H1 (cell line): Measurements from ENCODE around the gene DCX. TPM values are rescaled to one million over a fixed set of nuclear protein-coding genes. Genes with fewer than 3 reads are reported as not detected.

Source experiments
- CTCF ChIA-PET: fragments of 300-600 bp; sonication (Branson Sonifier 250); formaldehyde crosslinking; loops from one replicate; lab custom pipeline; 2021; ENCODE audit not compliant: partially characterized antibody; lab: Charles Lee
- POLR2A ChIA-PET: fragments of 300-600 bp; sonication (Branson Sonifier 250); formaldehyde crosslinking; loops from one replicate; lab custom pipeline; 2021; ENCODE audit warnings: inconsistent platforms; ENCODE audit not compliant: partially characterized antibody; lab: Charles Lee
- DNase-seq, 2 experiments: peaks; one replicate each; pipeline versions ENCODE4 v3.0.0 to v3.0.0-alpha.2; 2010 to 2022; ENCODE audit warnings: low spot score in 2 of 2, low read depth in 1 of 2, mixed read lengths in 1 of 2
- FAIRE-seq: peaks from 2 replicates; lab custom pipeline; 2011; peaks lifted over from hg19 to GRCh38; lab: Jason Lieb, UNC
- H2AFZ ChIP-seq: 2 replicates; pipeline ENCODE4 v1.8.1; 2012; ENCODE audit warnings: low read length, inconsistent platforms
- H2AK5ac ChIP-seq: 2 replicates; pipeline ENCODE4 v1.6.1; 2013; ENCODE audit warnings: low read depth, low read length
- H2BK120ac ChIP-seq: replicated peaks from 2 replicates; pipeline ENCODE3; 2013; ENCODE audit warnings: low read depth, low read length, inconsistent platforms
- H2BK12ac ChIP-seq: 2 replicates; pipeline ENCODE4 v1.6.1; 2013; ENCODE audit warnings: low read depth, low read length
- H2BK15ac ChIP-seq: 2 replicates; pipeline ENCODE4 v1.6.1; 2013; ENCODE audit warnings: low read length
- H2BK20ac ChIP-seq: 2 replicates; pipeline ENCODE4 v1.6.1; 2013; ENCODE audit warnings: low read length
- H2BK5ac ChIP-seq: 2 replicates; pipeline ENCODE4 v1.6.1; 2013; ENCODE audit warnings: low read depth, low read length
- H3K14ac ChIP-seq: 2 replicates; pipeline ENCODE4 v1.6.1; 2013; ENCODE audit warnings: inconsistent platforms; ENCODE audit not compliant: insufficient read length
- H3K18ac ChIP-seq: 2 replicates; pipeline ENCODE4 v1.6.1; 2013; ENCODE audit warnings: low read length; ENCODE audit errors: extremely low read depth
- H3K23ac ChIP-seq: 2 replicates; pipeline ENCODE4 v1.6.1; 2013; ENCODE audit warnings: inconsistent platforms; ENCODE audit not compliant: insufficient read length
- H3K23me2 ChIP-seq: 2 replicates; pipeline ENCODE4 v1.6.1; 2013; ENCODE audit warnings: low read depth, low read length
- H3K27ac ChIP-seq: 2 replicates; pipeline ENCODE4 v1.6.1; 2011; ENCODE audit warnings: low read depth, low read length, inconsistent platforms
- H3K27me3 ChIP-seq, 4 experiments: replicated peaks in 1 of 4; 1 replicate in 1 of 4; 2 replicates in 3 of 4; pipeline versions ENCODE4 v1.6.1 to v1.8.1; 2011 to 2013; ENCODE audit warnings: low read length in 3 of 4, mild to moderate bottlenecking in 3 of 4, inconsistent platforms in 2 of 4, mixed read lengths in 2 of 4, moderate library complexity in 1 of 4; ENCODE audit not compliant: control insufficient read depth in 3 of 4, insufficient read depth in 3 of 4; ENCODE audit errors: extremely low read depth in 1 of 4
- H3K36me3 ChIP-seq, 4 experiments: 2 replicates each; pipeline versions ENCODE4 v1.6.1 to v1.8.1; 2011 to 2013; ENCODE audit warnings: mild to moderate bottlenecking in 4 of 4, low read length in 3 of 4, moderate library complexity in 2 of 4, control low read depth in 1 of 4, inconsistent platforms in 1 of 4; ENCODE audit not compliant: insufficient read depth in 4 of 4, control insufficient read depth in 2 of 4
- H3K4ac ChIP-seq: replicated peaks from 2 replicates; pipeline ENCODE3; 2013; ENCODE audit warnings: low read length, low read depth, mixed read lengths, inconsistent platforms; ENCODE audit not compliant: insufficient read length
- H3K4me1 ChIP-seq, 4 experiments: replicated peaks in 1 of 4; 1 replicate in 1 of 4; 2 replicates in 3 of 4; pipeline versions ENCODE4 v1.6.1 to v1.8.1; 2011 to 2013; ENCODE audit warnings: low read length in 3 of 4, inconsistent platforms in 2 of 4, mixed read lengths in 1 of 4; ENCODE audit not compliant: insufficient read depth in 4 of 4, control insufficient read depth in 3 of 4
- H3K4me2 ChIP-seq, 2 experiments: 2 replicates each; pipeline versions ENCODE4 v1.6.1 to v1.8.1; 2011 to 2013; ENCODE audit warnings: low read depth in 2 of 2, low read length in 2 of 2, control low read depth in 1 of 2, inconsistent platforms in 1 of 2, mild to moderate bottlenecking in 1 of 2; ENCODE audit not compliant: insufficient read depth in 1 of 2
- H3K4me3 ChIP-seq, 4 experiments: fragments of 200-600, 300-600 bp in 1 of 4; sonication (generic), shearing (Covaris generic), sonication (Bioruptor Twin) in 1 of 4; 2 replicates each; pipeline versions ENCODE4 v1.5.1 to v1.8.1; 2011 to 2016; ENCODE audit warnings: low read length in 4 of 4, low read depth in 3 of 4, control low read depth in 2 of 4, inconsistent platforms in 2 of 4, mild to moderate bottlenecking in 2 of 4, mixed read lengths in 1 of 4, moderate library complexity in 1 of 4; ENCODE audit not compliant: insufficient read depth in 2 of 4; ENCODE audit errors: extremely low read depth in 1 of 4
- H3K56ac ChIP-seq: replicated peaks from 2 replicates; pipeline ENCODE3; 2013; ENCODE audit warnings: low read depth, mild to moderate bottlenecking, mixed read lengths, low read length, inconsistent platforms; ENCODE audit not compliant: insufficient read length
- H3K79me1 ChIP-seq: 2 replicates; pipeline ENCODE4 v1.6.1; 2013; ENCODE audit warnings: low read depth, low read length, control low read depth
- H3K79me2 ChIP-seq, 2 experiments: 2 replicates each; pipeline versions ENCODE4 v1.6.1 to v1.8.1; 2012 to 2013; ENCODE audit warnings: low read length in 2 of 2, mild to moderate bottlenecking in 2 of 2, inconsistent platforms in 1 of 2; ENCODE audit not compliant: insufficient read depth in 2 of 2, control insufficient read depth in 1 of 2
- H3K9ac ChIP-seq, 4 experiments: replicated peaks in 1 of 4; 1 replicate in 1 of 4; 2 replicates in 3 of 4; pipeline versions ENCODE4 v1.6.1 to v1.8.1; 2011 to 2013; ENCODE audit warnings: low read depth in 3 of 4, low read length in 3 of 4, control low read depth in 2 of 4, mild to moderate bottlenecking in 2 of 4, moderate library complexity in 2 of 4, inconsistent platforms in 1 of 4; ENCODE audit errors: extremely low read depth in 1 of 4
- H3K9me3 ChIP-seq, 2 experiments: 2 replicates each; pipeline versions ENCODE4 v1.6.1 to v1.8.1; 2012 to 2013; ENCODE audit warnings: mild to moderate bottlenecking in 2 of 2, moderate library complexity in 2 of 2, control low read depth in 1 of 2, inconsistent platforms in 1 of 2, low read depth in 1 of 2, low read length in 1 of 2, mixed read lengths in 1 of 2; ENCODE audit not compliant: insufficient read depth in 2 of 2
- H4K20me1 ChIP-seq, 2 experiments: replicated peaks in 1 of 2; 2 replicates each; pipeline versions ENCODE3 to v1.8.1; 2011 to 2013; ENCODE audit warnings: inconsistent platforms in 2 of 2, low read length in 2 of 2, mild to moderate bottlenecking in 1 of 2; ENCODE audit not compliant: insufficient read depth in 2 of 2, control insufficient read depth in 1 of 2
- H4K5ac ChIP-seq: 2 replicates; pipeline ENCODE4 v1.6.1; 2013; ENCODE audit warnings: low read length, low read depth, mixed read lengths, inconsistent platforms; ENCODE audit not compliant: insufficient read length
- H4K8ac ChIP-seq: 2 replicates; pipeline ENCODE4 v1.8.0; 2013; ENCODE audit warnings: mild to moderate bottlenecking, moderate library complexity, low read length, inconsistent platforms; ENCODE audit not compliant: insufficient read depth; ENCODE audit errors: extremely low read depth
- H4K91ac ChIP-seq: replicated peaks from 2 replicates; pipeline ENCODE3; 2013; ENCODE audit warnings: low read length, mixed read lengths, inconsistent platforms; ENCODE audit not compliant: insufficient read length
- ATF2 ChIP-seq: IDR thresholded peaks from 2 replicates; pipeline ENCODE4 v1.6.1; 2012; ENCODE audit warnings: low read length, inconsistent platforms
- BCL11A ChIP-seq, 2 experiments: IDR thresholded peaks; one replicate each; pipeline ENCODE4 v1.6.1; 2011; ENCODE audit warnings: low read depth in 2 of 2, low read length in 2 of 2, mild to moderate bottlenecking in 2 of 2
- BRCA1 ChIP-seq: IDR thresholded peaks from 2 replicates; pipeline ENCODE4 v1.6.1; 2012; ENCODE audit warnings: low read depth, low read length, improper control_type of control experiment
- CTBP2 ChIP-seq: IDR thresholded peaks from 2 replicates; pipeline ENCODE4 v1.7.0; 2011; ENCODE audit warnings: borderline replicate concordance, mild to moderate bottlenecking, moderate library complexity, mixed read lengths, low read length; ENCODE audit not compliant: insufficient read depth, insufficient read length
- GABPA ChIP-seq: IDR thresholded peaks from 2 replicates; pipeline ENCODE4 v1.6.1; 2011; ENCODE audit warnings: mild to moderate bottlenecking, low read length, moderate library complexity, borderline replicate concordance; ENCODE audit not compliant: insufficient read depth
- KDM4A ChIP-seq: IDR thresholded peaks from one replicate; pipeline ENCODE4 v1.7.1; 2012; ENCODE audit warnings: low read depth, mild to moderate bottlenecking, moderate library complexity, low read length, inconsistent platforms; ENCODE audit not compliant: severe bottlenecking
- POLR2AphosphoS5 ChIP-seq: IDR thresholded peaks from 2 replicates; pipeline ENCODE4 v1.6.1; 2011; ENCODE audit warnings: low read depth, low read length
- RNF2 ChIP-seq: fragments of 200-900, 300-1000 bp; sonication (generic); IDR thresholded peaks from 2 replicates; pipeline ENCODE4 v1.7.1; 2016; ENCODE audit warnings: borderline replicate concordance, low read depth, mild to moderate bottlenecking, antibody characterized with exemption, low read length; ENCODE audit not compliant: poor library complexity, severe bottlenecking; ENCODE audit errors: missing control alignments
- RXRA ChIP-seq: IDR thresholded peaks from 2 replicates; pipeline ENCODE4 v1.6.1; 2011; ENCODE audit warnings: low read depth, mild to moderate bottlenecking, low read length, moderate library complexity; ENCODE audit not compliant: insufficient read depth
- SIN3A ChIP-seq, 2 experiments: IDR thresholded peaks in 1 of 2; conservative IDR thresholded peaks in 1 of 2; 2 replicates each; pipeline ENCODE4 v1.6.1; 2011 to 2012; ENCODE audit warnings: low read length in 2 of 2, improper control_type of control experiment in 1 of 2, low read depth in 1 of 2, mild to moderate bottlenecking in 1 of 2
- SIRT6 ChIP-seq: IDR thresholded peaks from one replicate; pipeline ENCODE4 v1.7.1; 2012; ENCODE audit warnings: low read length, inconsistent platforms
- YY1 ChIP-seq: IDR thresholded peaks from 2 replicates; pipeline ENCODE4 v1.6.1; 2011; ENCODE audit warnings: low read depth, mild to moderate bottlenecking, low read length
- WGBS, 2 experiments: shearing (Covaris generic) in 1 of 2; methylation state at CpG; one replicate each; pipeline versions ENCODE4 v1.1.6 to v1.1.7; 2013 to 2015; ENCODE audit warnings: low lambda C conversion rate in 2 of 2, mixed read lengths in 2 of 2, inconsistent platforms in 1 of 2, low coverage in 1 of 2, missing lambda C conversion rate in 1 of 2; ENCODE audit not compliant: insufficient replicate concordance in 2 of 2, insufficient coverage in 1 of 2, insufficient read length in 1 of 2; ENCODE audit errors: extremely low coverage in 1 of 2, missing lambda C conversion rate in 1 of 2; 5-methylcytosine and 5-hydroxymethylcytosine counted together
- polyA plus RNA-seq, 7 experiments: library from polyadenylated mRNA; depleted of rRNA in 3 of 7; stranded (reverse) in 5 of 7; unstranded in 2 of 7; fragments of >200 nt in 5 of 7; fragments of 200-250 nt in 2 of 7; gene quantifications; 1 replicate in 5 of 7; 2 replicates in 1 of 7; 4 replicates in 1 of 7; pipeline versions ENCODE4 v1.2.1 to v1.2.3, GENCODE V29; 2011 to 2013; ENCODE audit warnings: missing spikeins in 2 of 7, mixed read lengths in 2 of 7
- total RNA-seq: library from RNA; stranded (reverse); fragmentation: NEBNext Ultra II Directional; extraction: Animal tissue kit (Norgen Biotek cat#: 25700); gene quantifications from 2 replicates; pipeline ENCODE4 v1.2.1, GENCODE V29; 2021

Gene DCX
- total and polyA plus RNA-seq, 2 of the 8 experiments (the other 6 are each of a cell fraction or from before 2014, with no cell fraction given) = 1.3 to 3.3 TPM

GRCh38 chrX:111407948-111408347 is 4.0 kb downstream of the DCX start:
- no peak overlapping the region for H4K8ac ChIP-seq
- H3K27ac ChIP-seq = no peak overlapping the region
- no peak overlapping the region for H3K4me2 ChIP-seq
- H3K27me3 ChIP-seq = no peaks in the 10 kb centered on the region
- H2BK120ac ChIP-seq = no peak overlapping the region
- FAIRE-seq = no peak
- H3K56ac ChIP-seq = no peak overlapping the region
- no peak overlapping the region for H2BK5ac ChIP-seq
- H3K79me2 ChIP-seq = no peaks in the 10 kb centered on the region
- CTCF ChIA-PET = interaction anchor here (0.8 kb wide), 1 partner anchor 548 kb away, joined by 3 read pairs; no protein-coding TSS in a partner anchor
- H2BK12ac ChIP-seq = no peak overlapping the region
- no peak for DNase-seq
- H4K20me1 ChIP-seq = no peaks in the 10 kb centered on the region
- no peak overlapping the region for H3K18ac ChIP-seq
- WGBS, 2 experiments = 74% methylated on average over 2 of the region's 3 CpGs; no CpG with 5 or more reads in 1 of the 2 experiments
- H3K79me1 ChIP-seq = no peaks in the 10 kb centered on the region
- no peak overlapping the region for H2BK20ac ChIP-seq
- no peaks in the 10 kb centered on the region for H3K36me3 ChIP-seq
- H2AFZ ChIP-seq = no peak overlapping the region
- H3K4me3 ChIP-seq = no peak overlapping the region
- peaks cover 0 to 10% (median 4%) of the 10 kb centered on the region in 4 experiments; a peak in 5 of 7 replicates for H3K4me1 ChIP-seq
- H3K9me3 ChIP-seq = no peaks in the 10 kb centered on the region
- no peak overlapping the region for H4K5ac ChIP-seq
- no peak overlapping the region for H3K9ac ChIP-seq
- H2BK15ac ChIP-seq = no peak overlapping the region
- H3K23ac ChIP-seq = no peak overlapping the region
- H3K14ac ChIP-seq = no peak overlapping the region
- POLR2A ChIA-PET = no interaction called here
- no peak overlapping the region for H3K4ac ChIP-seq
- H3K23me2 ChIP-seq = no peaks in the 10 kb centered on the region
- H4K91ac ChIP-seq = no peak overlapping the region
- no peak overlapping the region for H2AK5ac ChIP-seq
- TF ChIP-seq POLR2AphosphoS5 (no peak), KDM4A (no peak), BRCA1 (no peak), ATF2 (no peak), GABPA (no peak), RNF2 (no peak), RXRA (no peak), BCL11A (IDR thresholded peaks at IDR 0.05; ENCODE audit: low read depth in 2 of 2, low read length in 2 of 2) (no peak), SIRT6 (no peak), CTBP2 (no peak), SIN3A (conservative IDR thresholded peaks at IDR 0.05 in 1 of 2, IDR thresholded peaks at IDR 0.05 in 1 of 2; ENCODE audit: low read depth in 1 of 2, low read length in 2 of 2) (no peak), YY1 (no peak)
